Stimulated activated CD4-positive, alpha-beta T cell treated with anti-CD3 and anti-CD28 coated beads, Interleukin-1b, Interleukin-23, amount 100 ng/mL, for 48 hours (primary cell): Measurements from ENCODE around the gene CENPB.

Experiments used
- DNase-seq: peaks from one replicate; pipeline ENCODE4 v3.0.0-alpha.2; 2020

Gene CENPB

DNA sequence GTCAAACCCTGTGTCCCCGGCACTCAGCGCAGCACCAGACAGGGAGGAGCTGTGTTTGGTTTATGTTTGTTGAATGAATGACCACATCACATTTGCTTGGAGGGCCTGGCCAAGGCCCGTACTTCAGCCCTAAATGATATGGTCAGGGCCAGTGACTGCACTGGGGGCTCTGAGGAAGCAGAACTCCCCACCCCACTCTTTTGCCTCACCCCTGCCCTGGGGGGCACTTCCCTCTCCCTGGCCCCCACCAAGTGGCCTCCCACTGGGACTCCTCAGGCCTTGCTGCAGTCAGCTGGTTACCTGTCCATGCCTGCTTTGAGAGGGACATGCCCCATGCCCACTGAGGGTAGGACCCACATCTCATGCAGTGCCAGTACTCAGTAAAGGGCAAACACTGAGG is 21.9 kb downstream of the CENPB start:
- DNase-seq = no peak

DNA sequence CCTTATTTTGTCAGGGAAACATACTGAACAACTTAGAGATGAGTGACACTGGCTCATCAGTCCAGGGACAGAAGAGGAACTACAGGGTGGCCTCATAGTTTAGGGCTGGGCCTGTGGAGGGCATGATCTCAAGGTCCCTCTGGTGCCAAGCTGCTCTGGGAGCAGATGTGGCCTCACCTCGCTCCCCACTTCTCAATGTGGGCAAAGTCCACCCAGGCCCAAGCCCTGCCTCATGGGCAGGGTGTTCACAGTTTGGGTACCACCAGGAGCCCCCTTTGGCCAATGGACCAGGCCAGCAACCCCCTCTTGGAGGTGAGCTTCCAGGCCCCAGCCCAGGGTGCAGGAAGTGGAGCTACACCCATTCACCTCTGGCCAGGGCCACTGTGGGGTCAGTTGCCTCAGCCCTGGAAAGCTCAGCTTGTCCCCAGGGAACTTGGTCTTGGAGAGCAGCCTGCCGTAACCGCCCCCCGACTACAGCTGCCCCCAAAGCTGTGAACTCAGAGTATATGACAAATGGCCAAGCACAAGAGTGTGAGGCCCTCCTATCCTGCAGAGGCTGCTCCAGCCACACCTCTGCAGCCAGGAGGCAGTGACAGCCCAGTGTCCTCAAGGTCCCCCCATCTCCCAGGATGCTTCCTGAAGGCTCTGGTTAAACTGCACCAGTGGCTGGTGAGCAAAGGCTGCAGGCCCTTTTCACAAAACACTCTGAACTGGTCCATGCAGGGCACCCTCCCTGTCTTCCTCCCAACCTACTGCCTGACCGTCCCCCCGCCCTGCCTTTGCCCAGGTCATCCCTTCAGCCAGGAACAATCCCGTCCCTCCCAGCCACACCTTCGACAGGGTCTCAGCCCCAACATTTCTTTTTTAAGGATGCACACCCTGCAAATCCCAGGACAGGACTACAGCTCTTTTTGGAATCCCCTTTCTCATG is 22.6 kb downstream of the CENPB start:
- DNase-seq = no peak

DNA sequence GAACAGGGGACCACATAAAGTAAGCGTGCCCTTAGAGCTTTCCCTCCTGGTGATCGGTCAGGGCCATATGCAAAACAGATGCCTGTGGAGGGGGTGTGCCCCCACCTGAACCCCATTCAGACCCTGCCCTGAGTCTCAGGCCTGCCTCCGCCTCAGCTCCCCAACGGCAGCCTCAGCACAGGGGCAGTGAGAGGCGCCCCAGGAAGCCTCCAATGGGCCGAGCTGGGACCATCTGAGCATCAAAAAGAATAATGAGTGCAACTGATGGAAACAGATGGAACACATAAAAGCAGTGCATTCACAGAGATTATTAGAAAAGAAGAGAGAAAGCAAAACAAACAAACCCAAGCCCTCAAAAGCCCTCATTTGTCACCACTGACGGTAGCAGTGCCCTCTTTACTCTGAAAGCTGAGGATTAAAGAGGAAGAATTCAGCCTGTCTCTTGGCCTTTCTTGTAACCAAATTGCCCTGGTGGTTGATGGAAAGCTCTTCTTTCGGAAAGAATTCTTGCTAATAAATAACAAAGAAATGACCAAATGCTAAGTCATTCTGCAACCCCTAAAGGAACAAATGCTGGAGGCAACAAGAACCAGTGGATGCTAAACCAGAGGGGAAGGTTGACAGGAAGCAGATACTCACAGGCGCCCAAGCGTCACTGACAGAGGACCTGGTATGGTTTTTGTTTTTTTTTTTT is 25.7 kb downstream of the CENPB start:
- no peak for DNase-seq

DNA sequence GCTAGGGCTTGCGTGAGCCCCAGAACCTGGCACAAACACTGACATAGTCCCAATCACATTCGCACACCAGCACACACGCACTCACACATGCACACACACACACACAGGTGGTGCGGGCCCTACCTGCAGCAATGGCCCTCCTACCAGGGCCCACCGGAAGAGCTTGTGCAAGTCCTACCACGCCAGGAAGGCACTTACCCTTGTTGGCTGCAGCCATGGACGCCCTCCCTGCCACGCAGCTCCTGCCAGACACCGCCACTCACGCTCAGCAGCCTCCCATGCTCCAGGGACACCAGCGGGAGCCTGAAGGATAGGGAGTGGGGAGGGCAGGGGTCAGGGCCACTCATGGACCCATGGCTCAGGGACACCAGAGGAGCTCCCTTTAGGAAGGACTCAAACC is 26.7 kb downstream of the CENPB start:
- DNase-seq = no peak

DNA sequence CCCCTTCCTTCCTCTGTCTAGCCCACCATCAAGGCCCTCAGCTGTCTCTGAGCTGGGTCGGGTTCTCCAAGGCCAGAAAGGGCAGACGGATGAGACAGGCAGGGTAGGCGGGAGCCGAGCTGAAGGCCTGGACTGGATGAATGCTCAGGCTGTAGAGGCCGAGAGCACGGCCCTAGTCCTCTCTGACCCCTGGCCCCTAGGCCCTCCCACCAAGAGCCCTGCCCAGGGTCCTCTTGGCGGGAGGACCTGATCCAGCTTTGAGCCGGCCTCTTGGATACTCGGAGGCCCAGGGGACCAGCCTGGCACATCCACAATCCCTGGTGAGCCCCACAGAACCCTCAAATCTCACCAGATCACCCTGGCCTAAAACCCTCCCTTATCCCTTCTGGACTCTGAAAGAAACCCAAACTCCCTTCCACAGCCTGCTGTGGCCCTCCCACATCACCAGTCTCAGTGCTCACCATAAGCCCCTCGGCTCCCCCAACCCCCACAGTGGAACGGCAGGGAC is 27.2 kb downstream of the CENPB start:
- no peak for DNase-seq

DNA sequence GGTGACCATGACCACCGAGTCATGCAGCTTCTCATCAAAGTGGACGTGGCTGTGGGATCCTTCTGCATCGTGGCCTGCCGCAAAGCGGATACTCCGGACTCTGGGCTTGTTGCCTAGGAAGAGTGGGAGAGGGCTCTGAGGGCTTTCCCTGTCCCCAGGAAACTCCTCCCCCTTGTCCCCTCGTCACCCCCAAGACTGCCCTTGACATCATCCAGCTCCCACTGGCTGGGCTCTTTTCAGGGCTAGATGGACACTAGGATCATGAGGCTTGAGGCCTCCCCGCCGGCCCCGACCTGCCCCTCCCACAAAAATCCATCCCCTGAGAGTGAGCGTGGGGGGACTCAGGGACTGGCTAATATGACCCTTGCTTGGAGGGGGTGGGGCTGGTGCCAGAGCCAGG is 28.0 kb downstream of the CENPB start:
- no peak for DNase-seq

DNA sequence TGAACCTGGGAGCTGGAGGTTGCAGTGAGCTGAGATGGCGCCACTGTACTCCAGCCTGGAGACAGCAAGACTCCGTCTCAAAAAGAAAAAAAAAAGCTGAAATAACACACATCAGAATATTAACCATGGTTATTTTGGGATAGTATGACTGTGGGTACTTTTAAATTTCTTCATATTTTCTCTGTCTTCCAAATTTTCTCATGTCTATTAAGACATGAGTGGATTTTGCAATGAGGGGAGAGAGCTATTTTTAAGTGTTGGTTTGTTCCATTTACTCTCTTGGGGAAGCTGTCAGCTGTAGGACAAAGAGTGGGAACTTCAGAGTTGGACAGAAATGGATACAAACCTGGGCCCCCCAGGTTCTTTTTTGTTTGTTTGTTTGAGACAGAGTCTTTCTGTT is 29.3 kb downstream of the CENPB start:
- DNase-seq = no peak

DNA sequence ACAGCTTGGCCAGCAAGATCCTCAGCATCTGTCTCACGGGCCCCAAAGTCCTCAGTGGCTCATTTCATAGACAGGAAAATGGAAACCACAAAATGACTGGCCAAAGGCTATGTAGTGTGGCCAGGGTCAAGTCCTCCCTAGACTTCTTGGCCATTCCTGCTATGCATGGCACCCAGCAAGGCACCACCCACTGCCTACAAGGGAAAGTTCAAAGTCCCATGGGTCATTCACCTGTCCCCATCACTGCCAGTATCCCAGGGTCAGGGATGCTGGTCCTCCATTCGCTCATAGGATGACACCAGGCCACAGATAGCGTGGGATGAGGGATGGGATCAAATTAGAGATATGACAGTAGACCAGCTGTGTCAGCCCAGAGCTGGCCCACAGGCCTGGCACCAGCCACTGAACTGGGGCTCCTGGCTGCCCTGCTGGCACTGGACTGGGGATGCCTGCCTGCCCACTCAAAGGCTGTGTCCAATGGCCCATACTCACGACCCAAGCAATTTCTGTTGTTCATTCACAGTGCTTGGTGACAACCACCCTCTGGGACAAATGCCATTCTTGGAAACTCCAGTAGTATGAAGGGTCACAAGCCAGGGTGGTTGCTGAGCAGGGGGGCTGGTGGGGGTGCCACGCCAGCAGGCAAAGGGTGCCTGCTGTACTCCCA is 30.6 kb downstream of the CENPB start:
- DNase-seq = no peak

DNA sequence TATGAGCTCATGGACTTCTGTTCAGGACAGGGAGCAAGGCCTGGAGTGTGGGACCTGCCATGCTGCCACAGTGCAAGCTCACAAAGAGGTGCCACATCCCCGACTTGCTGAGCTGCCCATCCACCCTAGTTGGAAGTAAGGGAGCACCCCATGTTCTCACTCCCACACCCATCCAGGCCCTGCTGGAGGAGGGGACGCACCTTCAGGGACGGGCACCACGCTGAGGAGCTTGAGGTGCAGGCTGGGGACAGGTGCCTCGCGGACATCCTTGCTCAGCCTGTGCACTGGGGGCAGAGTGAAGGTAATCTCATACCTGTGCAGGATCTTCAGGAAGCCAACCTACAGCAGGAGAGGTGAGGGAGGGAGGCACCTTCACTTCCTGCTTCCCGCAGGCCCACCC is 31.3 kb downstream of the CENPB start:
- no peak for DNase-seq

DNA sequence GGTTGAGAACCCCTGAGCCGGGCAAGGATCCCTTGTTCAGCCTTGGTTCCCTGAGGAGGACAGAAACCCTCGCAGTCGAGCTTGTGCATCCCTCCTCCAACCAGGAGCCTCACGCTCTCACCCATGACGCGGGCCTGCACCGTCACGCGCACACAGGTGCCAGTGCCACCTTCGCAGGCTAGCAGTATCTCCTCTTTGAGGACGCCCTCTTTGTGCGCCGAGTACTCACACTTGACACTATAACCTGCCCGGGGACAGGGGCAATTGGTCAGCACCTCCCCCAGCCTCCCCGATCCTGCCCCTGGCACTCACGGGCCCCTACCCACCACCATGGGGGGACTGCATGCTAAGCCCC is 32.3 kb downstream of the CENPB start:
- no peak for DNase-seq

DNA sequence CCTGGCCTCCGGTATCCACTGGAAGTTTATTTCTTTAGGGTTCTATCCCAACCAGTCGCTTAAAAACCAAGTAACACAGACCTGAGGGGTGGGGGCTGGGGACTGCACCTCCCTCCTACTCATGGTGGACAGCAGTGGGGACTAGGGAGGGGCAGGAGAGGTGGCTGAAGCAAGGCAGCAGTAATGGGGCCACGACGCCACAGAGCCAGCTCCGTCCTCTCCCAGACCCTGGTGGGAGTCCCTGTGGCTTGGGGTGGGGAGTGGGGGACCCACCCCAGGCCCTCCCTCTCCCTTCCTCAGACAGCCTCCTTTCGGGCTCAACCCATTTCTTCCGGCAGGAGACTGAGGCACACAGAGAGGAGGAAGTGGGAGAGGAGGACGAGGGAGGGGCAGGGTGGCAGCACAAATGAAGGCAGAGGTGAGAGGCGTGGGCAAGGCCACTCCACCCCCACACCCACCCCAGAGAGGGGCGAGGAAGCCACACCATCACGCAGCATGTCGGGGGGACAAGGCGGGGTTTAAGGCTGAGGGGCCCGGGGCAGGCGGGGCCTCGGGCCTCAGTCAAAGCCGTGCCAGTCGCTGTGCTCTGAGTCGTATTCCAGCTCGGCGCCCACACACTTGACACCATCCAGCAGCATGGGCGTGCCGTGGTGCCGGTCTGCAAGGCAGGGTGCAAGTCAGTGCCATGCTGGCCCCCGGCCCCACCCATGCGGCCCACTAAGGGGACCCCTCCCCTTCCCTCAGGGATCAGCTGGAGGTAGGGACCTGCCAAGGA is 32.9 kb downstream of the CENPB start:
- no peak for DNase-seq

DNA sequence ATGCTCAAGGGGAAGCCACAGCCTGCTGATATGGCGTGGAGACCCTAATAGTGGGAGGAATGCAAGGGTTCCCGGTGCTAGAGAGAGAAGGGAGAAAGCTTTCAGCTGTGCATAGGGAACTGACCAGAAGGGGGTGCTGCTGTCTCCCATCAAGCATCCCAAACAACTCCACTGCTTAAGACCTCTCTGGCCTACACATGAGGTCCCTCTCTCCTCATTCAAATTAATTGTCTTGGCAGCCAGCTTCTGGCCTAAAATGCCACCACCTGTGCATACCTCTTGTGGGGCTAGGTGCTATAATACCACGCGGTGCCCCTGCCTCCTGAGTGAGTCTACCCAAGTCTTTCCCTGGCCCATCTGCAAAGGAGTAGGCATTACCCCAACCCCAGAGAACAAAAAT is 33.4 kb downstream of the CENPB start:
- peak; percentile 42 for DNase-seq

DNA sequence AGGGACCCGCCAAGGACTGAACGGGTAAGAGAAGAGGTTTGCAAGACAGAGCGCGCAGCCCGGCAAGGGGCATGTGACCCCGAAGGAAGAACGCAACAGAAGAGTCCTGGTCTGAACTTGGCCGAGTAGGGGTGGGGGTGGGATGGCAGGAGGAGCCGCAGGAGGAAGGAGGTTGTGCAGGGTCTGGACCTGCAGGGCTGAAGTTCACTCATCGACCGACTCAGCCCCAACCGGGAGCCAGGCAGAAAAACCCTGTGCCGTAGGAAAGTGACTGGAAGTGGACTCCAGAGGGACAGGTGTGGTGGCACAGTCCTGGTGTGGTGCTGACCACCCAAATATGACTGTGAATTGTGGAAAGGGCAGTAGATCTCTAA is 34.2 kb downstream of the CENPB start:
- no peak for DNase-seq

DNA sequence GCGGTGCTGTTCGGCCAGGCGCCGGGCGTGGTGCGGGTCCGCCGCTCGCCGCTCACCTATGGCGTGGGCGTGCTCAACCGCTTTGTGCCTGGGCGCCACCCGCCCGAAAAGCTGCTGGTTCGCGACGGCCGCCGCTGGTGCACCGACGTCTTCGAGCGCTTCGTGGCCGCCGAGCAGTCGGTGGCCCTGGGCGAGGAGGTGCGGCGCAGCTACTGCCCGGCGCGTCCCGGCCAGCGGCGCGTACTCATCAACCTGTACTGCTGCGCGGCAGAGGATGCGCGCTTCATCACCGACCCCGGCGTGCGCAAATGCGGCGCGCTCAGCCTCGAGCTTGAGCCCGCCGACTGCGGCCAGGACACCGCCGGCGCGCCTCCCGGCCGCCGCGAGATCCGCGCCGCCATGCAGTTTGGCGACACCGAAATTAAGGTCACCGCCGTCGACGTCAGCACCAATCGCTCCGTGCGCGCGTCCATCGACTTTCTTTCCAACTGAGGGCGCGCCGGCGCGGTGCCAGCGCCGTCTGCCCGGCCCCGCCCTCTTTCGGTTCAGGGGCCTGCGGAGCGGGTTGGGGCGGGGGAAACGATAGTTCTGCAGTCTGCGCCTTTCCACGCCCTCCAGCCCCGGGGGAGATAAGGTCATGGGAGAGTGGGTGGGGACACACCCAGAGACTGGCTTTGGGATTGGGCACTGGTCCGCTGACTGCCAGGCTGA is 34.7 kb downstream of the CENPB start:
- peak; percentile 43 for DNase-seq

DNA sequence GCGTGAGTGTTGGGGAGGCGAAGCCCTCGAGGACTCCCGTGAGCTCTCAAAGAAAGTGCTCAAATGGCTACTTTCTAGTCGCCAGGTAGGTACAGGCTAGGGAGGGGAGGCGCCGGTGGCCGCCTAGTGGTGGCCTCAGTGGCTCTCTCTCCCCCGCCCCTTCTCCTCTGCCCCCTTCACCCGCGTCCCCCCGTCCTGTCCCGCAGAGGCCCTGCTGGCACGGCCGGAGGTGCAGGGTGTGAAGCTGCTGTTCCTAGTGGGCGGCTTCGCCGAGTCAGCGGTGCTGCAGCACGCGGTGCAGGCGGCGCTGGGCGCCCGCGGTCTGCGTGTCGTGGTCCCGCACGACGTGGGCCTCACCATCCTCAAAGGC is 35.2 kb downstream of the CENPB start:
- DNase-seq = no peak

DNA sequence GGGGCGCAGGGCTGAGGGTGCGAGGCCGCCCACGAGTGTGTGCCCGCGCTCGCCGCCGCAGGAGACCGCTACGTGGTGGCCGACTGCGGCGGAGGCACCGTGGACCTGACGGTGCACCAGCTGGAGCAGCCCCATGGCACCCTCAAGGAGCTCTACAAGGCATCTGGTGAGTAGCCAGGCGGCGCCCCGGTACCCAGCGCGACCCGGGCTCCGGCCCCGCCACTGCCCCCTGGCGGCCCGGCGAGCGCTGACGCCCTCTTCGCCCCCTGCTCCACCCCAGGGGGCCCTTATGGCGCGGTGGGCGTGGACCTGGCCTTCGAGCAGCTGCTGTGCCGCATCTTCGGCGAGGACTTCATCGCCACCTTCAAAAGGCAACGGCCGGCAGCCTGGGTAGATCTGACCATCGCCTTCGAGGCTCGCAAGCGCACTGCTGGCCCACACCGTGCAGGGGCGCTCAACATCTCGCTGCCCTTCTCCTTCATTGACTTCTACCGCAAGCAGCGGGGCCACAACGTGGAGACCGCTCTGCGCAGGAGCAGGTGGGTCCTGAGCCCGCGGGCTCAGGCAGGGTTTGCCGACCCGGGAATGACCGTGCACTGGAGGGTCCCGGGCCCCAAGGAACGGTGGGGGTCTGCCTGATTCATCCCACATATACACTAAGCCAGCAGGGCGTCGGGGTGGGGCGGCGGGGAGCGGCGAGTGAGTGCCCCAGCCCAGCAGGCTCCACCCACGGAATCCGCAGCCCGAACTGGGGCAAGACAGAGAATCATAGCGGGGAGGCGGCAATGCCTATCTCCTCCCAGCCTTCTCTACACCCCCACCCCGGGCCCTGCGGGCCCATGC is 36.6 kb downstream of the CENPB start:
- peak; percentile 40 for DNase-seq

DNA sequence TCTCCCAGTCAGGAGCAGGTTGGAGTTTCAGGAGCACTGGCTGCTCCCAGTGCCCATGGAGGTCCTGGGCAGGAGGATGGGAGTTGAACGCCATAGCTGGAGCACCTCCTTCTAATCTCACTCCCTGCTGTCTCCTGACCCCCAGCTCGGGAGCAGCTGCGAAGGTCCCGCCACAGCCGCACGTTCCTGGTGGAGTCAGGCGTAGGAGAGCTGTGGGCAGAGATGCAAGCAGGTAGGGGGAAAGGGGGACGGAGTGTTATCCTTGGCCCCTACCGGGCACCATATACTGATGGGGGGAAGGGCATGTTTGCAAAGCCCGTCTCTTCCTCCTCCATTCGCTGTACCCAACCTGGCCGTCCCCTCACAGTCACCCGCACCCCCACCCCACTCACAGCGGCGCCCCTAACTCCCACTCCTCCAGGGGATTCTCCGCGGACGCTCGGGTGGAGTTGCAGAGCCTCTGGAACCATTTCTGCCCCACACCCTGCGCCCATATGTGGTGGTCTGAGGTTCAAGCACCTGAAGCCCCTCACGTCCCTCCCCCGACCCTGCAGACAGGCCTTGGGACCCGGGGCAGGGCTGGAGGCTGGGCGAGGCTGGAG is 37.4 kb downstream of the CENPB start:
- no peak for DNase-seq

DNA sequence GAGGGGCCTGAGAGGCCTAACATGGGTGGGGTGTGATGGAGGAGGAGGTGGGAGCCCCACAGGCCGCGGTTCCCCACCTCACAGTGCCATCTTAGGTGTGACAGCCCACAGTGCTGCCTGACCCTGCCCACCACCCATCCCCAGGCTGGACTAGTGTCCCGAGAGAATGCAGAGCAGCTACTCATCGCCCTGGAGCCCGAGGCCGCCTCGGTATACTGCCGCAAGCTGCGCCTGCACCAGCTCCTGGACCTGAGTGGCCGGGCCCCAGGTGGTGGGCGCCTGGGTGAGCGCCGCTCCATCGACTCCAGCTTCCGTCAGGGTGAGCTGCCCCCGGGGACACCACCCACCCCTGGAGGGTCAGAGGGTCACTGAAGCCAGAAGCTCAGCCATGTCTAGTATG is 38.5 kb downstream of the CENPB start:
- no peak for DNase-seq

DNA sequence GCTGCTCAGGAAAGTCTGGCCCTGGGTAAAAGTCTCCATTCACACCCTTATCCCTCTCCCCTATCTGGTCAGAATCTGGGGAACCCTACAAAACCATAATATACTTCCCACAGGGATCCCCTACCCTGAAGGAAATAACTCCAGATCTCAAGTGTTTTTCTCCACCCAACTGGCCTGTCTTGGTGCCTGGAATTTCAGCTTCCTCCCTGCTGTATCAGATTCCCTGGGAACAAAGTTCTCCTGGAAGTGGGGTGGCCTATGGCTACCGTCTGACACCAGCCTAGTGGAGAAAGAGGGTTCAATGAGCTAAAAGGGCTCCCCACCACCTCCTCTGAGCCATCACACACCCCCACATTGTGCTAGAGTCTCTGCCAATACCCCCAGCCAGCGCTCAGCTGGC is 39.1 kb downstream of the CENPB start:
- DNase-seq = no peak

DNA sequence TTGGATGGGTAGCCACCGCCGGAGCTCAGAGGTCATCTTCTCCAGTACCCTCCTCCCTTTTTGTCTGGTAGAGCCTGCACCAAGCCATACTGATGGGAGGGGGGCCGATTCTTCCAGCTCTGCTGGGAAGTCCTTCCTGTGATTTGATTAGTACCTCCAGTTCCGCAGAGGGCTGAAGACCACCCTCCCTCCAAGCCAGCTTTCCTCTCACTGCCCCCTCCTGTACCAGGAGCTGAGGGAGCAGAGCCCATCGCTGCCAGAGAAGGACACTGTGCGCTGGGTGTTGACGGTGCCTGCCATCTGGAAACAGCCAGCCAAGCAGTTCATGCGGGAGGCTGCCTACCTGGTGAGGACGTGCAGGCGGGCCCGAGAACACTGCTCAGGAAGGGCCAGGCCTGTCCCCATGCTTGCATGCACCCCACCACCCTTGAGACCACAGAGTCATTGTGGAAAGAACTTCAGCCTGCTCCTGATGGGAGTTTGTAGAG is 40.8 kb downstream of the CENPB start:
- no peak for DNase-seq
